Thyroid gland (tissue), 4 donors: ENCODE data around the gene PCSK2.

Source experiments
- CTCF ChIP-seq, 6 experiments: fragments of 200-600 bp in 3 of 6; fragments of 450-650 bp in 3 of 6; sonication (generic) in 3 of 6; IDR thresholded peaks; one replicate each; pipeline ENCODE4 v1.5.1; 2016 to 2019; ENCODE audit warnings: antibody characterized with exemption in 6 of 6, mild to moderate bottlenecking in 2 of 6, inconsistent platforms in 1 of 6, moderate library complexity in 1 of 6
- POLR2A ChIP-seq, 2 donors: fragments of 450-650 bp; IDR thresholded peaks; one replicate each; pipeline ENCODE4 v1.6.1; 2017; ENCODE audit warnings: antibody characterized with exemption in 2 of 2, mild to moderate bottlenecking in 2 of 2, moderate library complexity in 1 of 2

DNA sequence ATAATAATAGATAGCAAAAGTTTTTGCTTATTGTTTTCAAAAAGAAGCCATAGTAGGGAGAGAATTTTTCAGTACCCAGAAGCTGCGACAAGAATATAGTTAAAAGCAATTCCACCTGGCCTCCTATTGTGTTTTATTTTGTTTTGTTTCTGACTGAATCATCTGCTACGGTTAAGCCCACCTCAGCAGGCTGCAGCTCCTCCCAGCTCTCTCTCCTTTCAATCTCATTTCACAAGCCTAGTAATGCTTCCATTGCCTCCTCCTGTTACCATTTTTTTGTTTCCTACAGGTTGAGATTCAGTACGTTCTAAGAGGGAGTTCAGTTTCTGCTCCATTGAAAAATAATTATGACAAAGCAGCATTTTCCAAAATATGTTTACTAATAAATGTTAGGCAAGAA, 77.9 kb downstream of the PCSK2 start:
- TF ChIP-seq CTCF (IDR thresholded peaks at IDR 0.05): no peak
- no peak for TF ChIP-seq POLR2A (IDR thresholded peaks at IDR 0.05)
